Breast epithelium (tissue), 4 donors: Measurements from ENCODE around the gene CRYBG3. TPM values are rescaled to one million over a fixed set of nuclear protein-coding genes. Genes with fewer than 3 reads are reported as not detected.
A peak's percentile ranks its signal among the peaks of the same experiment; 100 is the strongest.

Experiments
- DNase-seq, 2 donors: peaks; one replicate each; pipeline ENCODE4 v3.0.0-alpha.2; 2019; ENCODE audit warnings: low spot score in 2 of 2
- H3K27ac ChIP-seq, 2 donors: fragments of 200-600 bp; sonication (generic) in 1 of 2; one replicate each; pipeline ENCODE4 v1.5.1; 2016 to 2019; ENCODE audit warnings: mild to moderate bottlenecking in 1 of 2
- H3K27me3 ChIP-seq, 2 donors: fragments of 200-600 bp; sonication (generic) in 1 of 2; one replicate each; pipeline versions ENCODE4 v1.5.1 to v1.6.0; 2017 to 2019; ENCODE audit warnings: control low read depth in 1 of 2, mild to moderate bottlenecking in 1 of 2
- H3K36me3 ChIP-seq: fragments of 200-600 bp; one replicate; pipeline ENCODE4 v1.5.1; 2019
- H3K4me1 ChIP-seq, 2 donors: fragments of 200-600 bp; sonication (generic); one replicate each; pipeline ENCODE4 v1.5.1; 2016 to 2019; ENCODE audit warnings: control low read depth in 1 of 2
- H3K4me3 ChIP-seq, 3 donors: fragments of 200-600 bp; sonication (generic); 1 replicate in 2 of 3; 2 replicates in 1 of 3; pipeline ENCODE4 v1.5.1; 2016 to 2019; ENCODE audit warnings: mild to moderate bottlenecking in 3 of 3, moderate library complexity in 2 of 3
- H3K9me3 ChIP-seq, 2 donors: fragments of 200-600 bp; sonication (generic) in 1 of 2; one replicate each; pipeline ENCODE4 v1.5.1; 2016 to 2019; ENCODE audit warnings: control low read depth in 1 of 2
- CTCF ChIP-seq, 3 donors: fragments of 450-650 bp; IDR thresholded peaks; one replicate each; pipeline ENCODE4 v1.5.1; 2016 to 2017; ENCODE audit warnings: antibody characterized with exemption in 3 of 3, mild to moderate bottlenecking in 3 of 3, moderate library complexity in 3 of 3
- POLR2A ChIP-seq: fragments of 450-650 bp; IDR thresholded peaks from one replicate; pipeline ENCODE4 v1.6.1; 2016; ENCODE audit warnings: antibody characterized with exemption, mild to moderate bottlenecking, moderate library complexity
- POLR2AphosphoS5 ChIP-seq, 3 donors: sonication (generic); formaldehyde crosslinking; IDR thresholded peaks; one replicate each; pipeline ENCODE4 v1.6.1; 2017; ENCODE audit warnings: antibody characterized with exemption in 3 of 3
- intact Hi-C: fragments of 100-400 bp; cut with DNase I; formaldehyde crosslinking; loops from one replicate; pipeline ENCODE4 v1.15.1; 2023; ENCODE audit warnings: low total_unique reads
- total RNA-seq, 3 donors: library from RNA; depleted of rRNA; stranded (reverse); fragments of >200 nt; gene quantifications; one replicate each; pipeline ENCODE4 v1.1.0, GENCODE V29; 2016

CRYBG3 gene
- total RNA-seq, 3 donors from 2014 or later, result 25.5 to 37.9 (median 28.5) TPM

DNA sequence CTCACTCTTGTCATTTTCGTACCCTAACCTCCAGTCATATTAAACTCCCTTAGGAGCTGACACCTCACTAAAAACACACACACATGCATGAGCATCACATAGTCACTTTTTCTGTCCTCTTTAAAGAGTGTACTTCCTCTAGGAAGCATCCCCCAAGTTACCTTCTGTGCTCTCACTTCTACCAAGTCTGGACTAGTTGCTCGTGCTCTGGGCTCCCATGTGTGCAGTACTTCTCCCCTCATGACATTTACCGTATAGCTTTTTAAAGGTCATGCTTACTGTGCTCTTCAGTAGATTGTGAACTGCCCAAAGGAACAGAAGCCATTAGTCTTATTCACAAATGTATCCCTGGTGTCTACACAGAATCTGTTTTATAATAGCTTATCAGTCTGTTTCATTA, 42.0 kb downstream of the CRYBG3 start:
- Histone ChIP-seq H3K36me3 (no peaks in the 10 kb centered on the region), H3K27me3 (no peaks in the 10 kb centered on the region), H3K9me3 (no peaks in the 10 kb centered on the region), H3K4me3 (no peak overlapping the region), H3K4me1 (no peaks in the 10 kb centered on the region), H3K27ac (no peak overlapping the region)
- intact Hi-C loops, result no loop called here
- no peak for TF ChIP-seq POLR2A
- TF ChIP-seq CTCF (IDR thresholded peaks at IDR 0.05), result no peak
- TF ChIP-seq POLR2AphosphoS5 (IDR thresholded peaks at IDR 0.05), result no peak
- DNase-seq, result no peak

DNA sequence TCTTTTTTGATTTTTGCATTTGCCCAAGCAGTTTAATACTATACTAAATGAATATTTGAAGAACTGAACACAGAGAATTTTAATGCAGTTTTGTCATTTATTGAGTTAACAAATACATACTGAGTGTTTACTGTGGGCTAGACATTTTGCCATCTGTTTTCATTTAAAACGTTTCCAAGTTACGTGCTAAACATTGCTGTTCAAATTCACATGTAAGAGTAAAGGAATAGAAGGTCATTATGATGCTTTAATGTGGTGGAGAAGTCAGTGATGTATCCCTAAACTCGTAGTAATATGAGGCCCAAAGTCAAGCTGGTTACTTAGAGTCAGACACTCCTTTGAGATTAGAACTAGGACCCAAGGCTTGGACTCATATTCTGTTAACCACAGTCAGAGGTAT, 49.4 kb downstream of the CRYBG3 start:
- H3K36me3 ChIP-seq, result no peaks in the 10 kb centered on the region

DNA sequence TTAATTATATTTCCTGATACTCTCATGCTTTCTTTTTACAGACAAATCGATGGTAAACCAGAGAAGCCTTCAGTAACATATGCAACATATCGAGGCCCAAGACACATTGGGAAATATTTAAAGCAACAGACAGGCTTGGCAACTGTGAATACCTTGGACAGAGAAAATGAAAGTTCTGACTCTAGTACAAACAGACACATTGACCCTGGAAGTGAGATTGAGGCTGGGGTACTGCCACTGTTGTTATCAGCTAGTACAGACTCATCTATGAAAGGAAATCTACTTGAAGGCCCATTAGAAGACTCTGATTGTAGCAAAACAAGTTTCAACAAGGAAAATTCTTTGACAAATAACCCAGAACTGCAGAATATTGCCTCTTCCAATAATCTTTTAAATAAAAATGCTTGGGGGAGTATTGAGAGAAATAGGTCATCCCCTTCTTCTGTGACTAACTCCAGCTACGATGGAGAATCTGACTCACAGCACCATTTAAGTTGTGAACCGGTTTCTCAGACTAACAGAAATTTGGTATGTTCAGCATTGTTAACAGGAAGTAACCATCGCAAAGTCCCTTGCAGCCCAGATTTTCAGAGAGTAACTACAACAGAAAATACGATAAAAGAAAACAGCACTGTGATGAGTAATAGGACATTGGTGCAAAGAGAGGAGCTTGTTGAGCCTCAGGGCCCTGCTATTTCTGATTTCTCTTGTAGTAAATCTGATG, 50.2 kb downstream of the CRYBG3 start:
- Histone ChIP-seq H3K36me3 (no peaks in the 10 kb centered on the region), H3K27ac (peak overlapping the region; percentile 8 to 40), H3K27me3 (no peaks in the 10 kb centered on the region), H3K4me1 (no peaks in the 10 kb centered on the region), H3K9me3 (no peaks in the 10 kb centered on the region), H3K4me3 (no peak overlapping the region)
- TF ChIP-seq CTCF (IDR thresholded peaks at IDR 0.05) (no peak), POLR2AphosphoS5 (IDR thresholded peaks at IDR 0.05) (no peak), POLR2A (no peak)
- no peak for DNase-seq
- intact Hi-C loops, result no loop called here

More for the DNA sequence above, 49.4 kb downstream of the CRYBG3 start:
- Histone ChIP-seq H3K9me3 (no peaks in the 10 kb centered on the region), H3K4me3 (no peak overlapping the region), H3K4me1 (no peaks in the 10 kb centered on the region), H3K27ac (no peak overlapping the region), H3K27me3 (no peaks in the 10 kb centered on the region)
- intact Hi-C loops, result no loop called here
- TF ChIP-seq POLR2A, result no peak
- TF ChIP-seq CTCF (IDR thresholded peaks at IDR 0.05), result no peak
- no peak for TF ChIP-seq POLR2AphosphoS5 (IDR thresholded peaks at IDR 0.05)
- DNase-seq, result no peak

GRCh38 chr3:97872525-97873042, 50.8 kb downstream of the CRYBG3 start:
- H3K9me3 ChIP-seq, result no peaks in the 10 kb centered on the region
- no peaks in the 10 kb centered on the region for H3K4me1 ChIP-seq
- intact Hi-C loops, result no loop called here
- DNase-seq, result no peak
- H3K27me3 ChIP-seq, result no peaks in the 10 kb centered on the region
- H3K4me3 ChIP-seq, result no peak overlapping the region
- H3K27ac ChIP-seq, result peak overlapping the region in 1 of 2 donors; percentile 40
- H3K36me3 ChIP-seq, result no peaks in the 10 kb centered on the region
- TF ChIP-seq POLR2AphosphoS5 (IDR thresholded peaks at IDR 0.05) (no peak), POLR2A (no peak), CTCF (IDR thresholded peaks at IDR 0.05) (no peak)

DNA sequence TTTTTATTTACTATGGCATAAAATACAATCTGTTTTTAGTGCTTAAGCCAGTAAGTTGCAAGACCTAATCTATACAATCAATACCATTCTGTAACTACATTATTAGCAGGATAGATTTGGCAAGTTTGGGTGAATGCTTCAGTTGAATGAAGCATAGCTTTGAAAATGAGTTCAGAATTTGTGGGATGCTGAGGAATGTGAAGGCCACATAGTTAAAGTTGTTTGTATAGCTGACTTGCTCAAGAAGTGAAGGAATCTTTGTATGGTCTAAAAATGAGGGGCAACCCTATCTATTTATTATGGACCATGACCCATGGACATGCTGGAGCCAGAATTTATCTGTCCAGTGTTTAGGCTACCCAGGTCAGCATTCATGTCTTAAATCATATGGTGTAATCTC, 58.5 kb downstream of the CRYBG3 start:
- Histone ChIP-seq H3K27ac (no peak overlapping the region), H3K4me1 (no peaks in the 10 kb centered on the region), H3K27me3 (no peaks in the 10 kb centered on the region), H3K9me3 (no peaks in the 10 kb centered on the region), H3K4me3 (no peak overlapping the region), H3K36me3 (no peaks in the 10 kb centered on the region)
- DNase-seq, result no peak
- TF ChIP-seq POLR2A (no peak), POLR2AphosphoS5 (IDR thresholded peaks at IDR 0.05) (no peak), CTCF (IDR thresholded peaks at IDR 0.05) (no peak)
- intact Hi-C loops, result no loop called here
